HG02938 (cell line): ENCODE measurements around the gene NUMB.

Experiments used
- ATAC-seq: cut with Tn5 transposase; IDR thresholded peaks from one replicate; pipeline ENCODE4 v1.9.1; 2021; ENCODE audit warnings: mild to moderate bottlenecking, moderate library complexity; ENCODE audit not compliant: unreplicated experiment

Gene NUMB

DNA sequence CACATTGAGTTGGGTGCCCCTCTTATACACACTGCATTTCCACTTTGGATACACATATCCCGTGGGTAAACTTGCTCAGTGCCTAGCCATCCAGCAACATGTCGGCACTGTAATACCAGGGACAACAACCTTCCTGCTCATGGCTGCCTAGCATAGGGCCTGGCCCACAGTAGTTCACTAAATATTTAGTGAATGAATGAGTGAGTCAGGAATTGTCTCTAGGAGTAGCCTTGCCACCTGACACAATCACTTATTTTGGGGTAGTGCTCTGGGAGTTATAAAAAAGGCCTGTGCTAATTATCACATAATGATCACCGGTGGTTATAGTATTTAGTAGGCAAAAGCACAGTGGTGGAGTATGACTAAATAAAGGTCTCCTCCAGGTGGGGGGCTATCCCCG lies 8.5 kb upstream of the NUMB start:
- ATAC-seq, result no peak

DNA sequence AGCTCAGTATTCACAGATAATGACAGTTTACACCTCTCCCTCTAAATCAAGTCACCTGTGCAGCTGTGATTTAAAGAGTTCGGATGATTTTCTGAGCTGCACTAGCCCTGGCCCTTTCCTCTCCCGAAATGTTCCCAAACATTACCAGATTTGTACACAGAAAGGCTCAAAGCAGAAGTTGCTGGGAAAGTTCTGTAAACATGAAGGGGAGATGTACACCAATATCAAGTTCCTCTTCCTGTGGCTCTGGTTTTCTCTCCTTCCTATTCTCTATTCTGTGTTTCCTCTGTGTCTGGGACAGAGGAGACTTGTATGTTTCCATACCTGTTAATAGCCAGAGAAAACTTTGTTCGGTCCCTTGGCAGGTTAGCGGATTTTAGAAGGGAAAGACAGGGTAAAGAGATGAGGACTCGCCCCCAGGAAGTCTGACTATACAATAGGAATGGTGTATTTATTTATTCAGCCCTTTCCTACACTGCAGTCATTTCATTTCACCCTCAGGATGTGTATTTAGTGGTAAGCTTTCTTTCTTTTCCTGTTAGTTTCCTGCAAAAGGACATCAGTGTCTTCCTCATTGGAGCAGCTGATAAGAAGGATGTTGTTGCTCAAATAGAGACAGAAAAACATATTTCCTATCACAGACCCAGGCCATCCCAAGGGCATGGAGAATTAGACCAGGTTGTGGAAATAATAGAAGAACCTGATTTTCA lies 7.6 kb upstream of the NUMB start:
- no peak for ATAC-seq

- ATAC-seq, result no peak
These were observed 5.1 kb upstream of the NUMB start for GRCh38 chr14:73463411-73463810.

GRCh38 chr14:73462815-73463214 lies 4.5 kb upstream of the NUMB start:
- ATAC-seq, result no peak

- no peak for ATAC-seq
These were observed 3.8 kb upstream of the NUMB start for GRCh38 chr14:73462048-73462715.

DNA sequence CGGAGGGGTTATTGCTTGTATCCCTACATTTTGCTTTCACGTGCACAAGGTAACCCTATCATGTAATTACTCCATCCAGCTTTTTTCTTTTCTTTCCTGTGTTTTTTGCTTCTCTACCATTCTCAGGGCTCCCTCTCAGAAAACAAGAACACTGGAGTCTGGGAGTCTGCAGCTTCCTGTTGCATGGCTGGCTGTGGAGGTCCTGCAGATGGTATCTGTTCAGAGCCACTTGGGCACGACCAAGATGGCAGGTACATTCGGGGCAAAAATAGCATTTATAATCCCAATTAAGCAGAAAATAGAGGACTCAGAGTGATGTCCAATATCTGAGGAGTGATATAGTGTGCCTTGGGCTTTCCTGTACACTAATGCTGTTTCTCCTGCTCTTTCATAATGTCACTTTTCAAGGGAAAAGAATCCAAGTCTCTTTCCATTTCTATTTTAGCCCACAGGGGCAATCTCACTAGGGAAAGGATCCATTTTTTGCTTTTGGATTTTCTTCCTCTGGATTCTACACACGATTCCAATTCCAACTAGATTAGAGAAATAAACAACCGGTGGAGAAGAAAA lies 3.2 kb upstream of the NUMB start:
- ATAC-seq, result no peak

DNA sequence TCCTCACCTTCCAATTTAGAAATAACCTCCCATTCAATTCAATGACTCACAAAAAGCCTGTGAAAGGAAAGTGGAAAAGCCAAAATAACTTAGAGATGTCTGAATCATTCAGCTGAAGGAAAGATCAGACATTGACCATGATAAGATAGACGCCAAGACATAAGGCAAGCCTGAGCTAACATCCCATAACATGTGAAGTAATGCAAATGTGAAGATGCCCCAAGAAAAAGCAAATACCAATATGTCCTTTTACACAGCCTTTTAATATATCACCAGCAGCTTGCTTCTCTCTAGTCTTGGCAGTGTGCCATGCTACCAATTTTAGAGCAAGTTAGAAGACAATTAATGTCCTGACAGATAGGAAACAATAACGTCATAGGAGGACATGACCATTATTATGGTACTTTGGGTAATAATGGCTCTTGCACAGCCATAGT lies 2.4 kb upstream of the NUMB start:
- no peak for ATAC-seq

DNA sequence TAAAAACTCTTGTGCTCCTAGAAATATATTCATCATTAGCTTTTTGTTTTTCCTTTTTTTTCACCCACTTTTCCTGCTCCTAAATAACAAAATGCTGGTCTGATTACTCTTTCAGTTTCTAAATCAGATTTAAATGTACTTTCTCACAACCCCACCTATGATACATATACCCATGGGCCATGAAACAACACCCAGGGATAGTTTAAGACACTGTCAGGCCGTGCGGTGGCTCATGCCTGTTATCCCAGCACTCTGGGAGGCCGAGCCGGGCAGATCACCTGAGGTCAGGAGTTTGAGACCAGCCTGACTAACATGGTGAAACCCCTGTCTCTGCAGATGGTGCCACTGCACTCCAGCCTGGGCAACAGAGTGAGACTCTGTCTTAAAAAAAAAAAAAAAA lies 1.6 kb upstream of the NUMB start:
- no peak for ATAC-seq

DNA sequence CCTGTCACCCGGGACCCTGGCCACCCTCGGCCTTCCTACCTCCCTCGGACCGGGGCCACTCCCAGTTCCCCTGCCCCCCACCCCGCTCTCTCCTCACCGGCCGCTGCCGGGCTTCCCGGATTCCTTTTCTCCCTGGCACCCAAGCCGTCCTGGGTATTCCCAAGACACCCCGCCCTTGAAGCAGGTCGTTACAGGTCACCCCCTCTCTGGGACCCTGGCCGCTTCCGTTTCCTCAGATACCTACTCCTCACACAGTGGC lies 493 bp downstream of the NUMB start:
- ATAC-seq, result peak; percentile 6

- no peak for ATAC-seq
These were observed 1.1 kb downstream of the NUMB start for GRCh38 chr14:73457041-73457923.

DNA sequence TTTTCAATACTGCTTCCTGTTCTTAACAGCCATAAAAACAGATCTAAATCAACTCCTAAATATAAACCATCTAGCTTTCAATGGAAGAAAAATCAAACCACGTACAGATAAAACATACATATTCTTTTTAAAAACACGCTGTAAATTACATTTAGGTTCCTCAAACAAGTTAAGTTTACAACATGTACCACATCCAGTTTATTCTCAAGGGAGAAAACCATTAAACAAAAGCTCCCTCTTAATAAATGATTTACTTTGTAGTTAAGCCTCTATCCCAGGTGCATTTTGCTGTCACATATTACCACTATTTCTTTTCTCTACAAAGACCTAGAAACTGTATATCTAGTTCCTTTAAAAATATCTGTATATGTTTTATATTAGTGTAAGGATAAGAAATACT lies 3.1 kb downstream of the NUMB start:
- ATAC-seq, result no peak

GRCh38 chr14:73452341-73453186 lies 5.8 kb downstream of the NUMB start:
- no peak for ATAC-seq

- ATAC-seq, result no peak
These were observed 14.6 kb downstream of the NUMB start for GRCh38 chr14:73443758-73444157.

DNA sequence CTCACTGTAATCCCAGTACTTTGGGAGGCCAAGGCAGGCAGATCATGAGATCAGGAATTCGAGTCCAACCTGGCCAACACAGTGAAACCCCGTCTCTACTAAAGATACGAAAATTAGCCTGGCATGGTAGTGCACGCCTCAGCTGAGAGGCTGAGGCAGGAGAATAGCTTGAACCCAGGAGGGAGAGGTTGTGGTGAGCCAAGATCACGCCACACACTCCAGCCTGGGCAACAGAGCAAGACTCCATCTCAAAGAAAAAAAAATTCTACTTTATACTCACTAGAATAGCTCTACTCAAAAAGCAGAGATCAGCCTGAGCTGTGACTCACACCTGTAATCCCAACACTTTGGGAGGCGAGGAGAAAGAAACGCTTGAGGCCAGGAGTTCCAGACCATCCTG lies 17.1 kb downstream of the NUMB start:
- ATAC-seq, result no peak

DNA sequence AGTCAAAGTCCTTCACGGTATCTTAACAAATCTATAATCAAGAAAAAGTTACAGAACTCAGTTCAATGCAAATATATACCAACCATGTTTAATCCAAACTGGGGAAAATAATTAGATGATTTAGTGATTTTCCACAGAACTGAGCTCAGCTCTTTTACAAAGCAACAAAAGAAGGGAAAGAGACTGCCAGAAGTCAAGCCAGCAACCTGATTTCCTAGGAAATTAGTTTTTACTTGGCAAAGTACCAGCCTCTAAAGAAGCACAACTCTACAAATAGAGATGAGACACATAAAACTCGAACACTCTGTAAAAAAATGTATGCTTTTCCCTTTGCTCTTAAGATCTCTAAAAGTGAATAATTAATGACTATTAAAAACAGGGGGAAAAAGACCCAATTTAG lies 19.4 kb downstream of the NUMB start:
- no peak for ATAC-seq

DNA sequence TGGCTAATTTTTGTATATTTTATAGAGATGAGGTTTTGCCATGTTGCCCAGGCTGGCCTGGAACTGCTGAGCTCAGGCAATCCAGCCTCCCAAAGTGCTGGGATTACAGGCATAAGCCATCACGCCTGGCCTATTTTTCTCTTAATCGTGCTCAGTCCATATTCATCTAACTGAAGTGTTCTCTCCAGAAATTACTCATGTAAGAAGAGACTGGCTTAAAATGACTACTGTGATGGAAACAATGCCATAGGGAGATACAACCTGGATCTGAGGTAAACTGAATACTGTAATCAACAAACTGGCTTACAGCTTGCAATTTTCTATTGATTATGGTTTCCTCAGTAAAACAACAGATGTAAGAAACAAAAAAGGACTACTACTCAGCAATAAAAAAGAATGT lies 21.1 kb downstream of the NUMB start:
- ATAC-seq, result no peak

GRCh38 chr14:73432124-73432523 lies 26.2 kb downstream of the NUMB start:
- ATAC-seq, result no peak

GRCh38 chr14:73428353-73428824 lies 30.0 kb downstream of the NUMB start:
- ATAC-seq, result no peak

DNA sequence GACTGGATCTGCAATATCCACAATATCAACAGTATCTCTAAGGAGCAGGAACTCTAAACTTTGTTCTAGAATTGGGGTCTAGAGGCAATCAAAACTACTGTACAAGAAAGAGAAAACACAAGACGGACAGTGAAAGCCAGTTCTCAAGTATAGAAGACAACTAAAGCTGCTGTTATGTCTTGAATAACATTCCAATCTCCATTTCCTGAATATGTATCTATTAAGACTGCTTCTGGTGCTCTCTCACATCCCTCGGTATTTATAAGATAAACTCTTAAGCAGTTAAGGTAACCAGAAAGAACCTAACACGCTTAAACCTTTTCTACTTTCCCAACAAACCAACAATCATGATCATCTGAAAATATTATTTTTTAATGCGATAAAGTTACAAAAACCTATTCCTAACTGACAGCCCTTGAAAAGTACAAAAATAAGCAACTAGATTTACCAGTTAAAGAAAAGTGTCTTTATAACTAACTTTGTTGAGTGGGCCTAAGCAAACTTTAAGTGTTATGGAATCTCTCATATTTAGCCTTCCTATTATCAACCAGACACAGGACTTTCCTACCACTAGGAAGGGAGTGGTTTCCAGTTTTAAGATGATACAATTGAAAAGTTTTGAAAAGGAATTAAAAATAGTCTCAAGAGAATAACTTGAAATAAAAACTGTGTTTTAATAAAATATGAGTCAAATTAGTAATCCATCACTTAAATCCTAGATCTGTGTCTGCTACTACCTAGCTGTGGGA lies 30.7 kb downstream of the NUMB start:
- ATAC-seq, result no peak

DNA sequence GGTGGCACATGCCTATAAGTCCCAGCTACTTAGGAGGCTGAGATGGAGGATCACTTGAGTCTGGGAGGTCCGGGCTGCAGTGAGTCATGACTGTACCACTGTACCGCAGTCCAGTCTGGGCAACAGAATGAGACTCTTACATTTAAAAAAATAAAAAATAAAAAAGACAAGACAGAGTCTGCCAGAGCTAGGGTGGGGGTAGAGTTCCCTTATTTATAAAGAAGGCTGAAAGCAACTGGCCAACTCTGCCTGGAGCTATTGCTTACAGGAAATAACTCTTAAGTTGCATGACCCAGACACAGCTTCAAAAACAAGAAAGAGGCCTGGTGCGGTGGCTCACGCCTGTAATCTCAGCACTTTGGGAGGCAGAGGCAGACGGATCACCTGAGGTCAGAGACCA lies 31.5 kb downstream of the NUMB start:
- no peak for ATAC-seq
